HL-60/S4 (cell line): Measurements from ENCODE around the gene ALG5.

Experiments used
- in situ Hi-C: fragments of 300-500 bp; cut with MboI; formaldehyde crosslinking; loops from 2 replicates; pipeline ENCODE4 v1.14.3; 2022; ENCODE audit warnings: low sequenced_read_pairs

Gene ALG5

GRCh38 chr13:36918246-36919131, 80.7 kb downstream of the ALG5 start:
- in situ Hi-C loops = no loop called here

DNA sequence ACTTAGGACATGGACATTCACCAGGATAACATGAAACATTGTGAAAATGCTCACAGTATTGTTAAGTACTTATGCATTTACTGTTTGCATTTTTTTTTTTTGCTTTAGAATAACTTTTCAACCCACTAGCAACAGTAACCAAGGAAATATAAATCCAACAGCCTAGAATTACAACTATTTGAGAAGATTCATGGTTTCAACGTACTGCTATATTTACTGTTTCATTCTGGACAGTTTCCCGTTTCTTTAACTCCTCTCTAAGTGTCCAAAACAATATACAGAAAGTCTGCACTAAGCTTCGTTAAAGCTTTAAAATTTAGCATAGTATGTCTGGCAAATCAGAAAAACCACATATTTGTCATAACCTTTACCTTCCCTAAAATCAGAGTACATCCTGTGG, 81.8 kb downstream of the ALG5 start:
- in situ Hi-C loops = no loop called here

- in situ Hi-C loops = no loop called here
Observed at GRCh38 chr13:36915896-36916640, 83.1 kb downstream of the ALG5 start.

GRCh38 chr13:36915106-36915505, 84.0 kb downstream of the ALG5 start:
- in situ Hi-C loops = no loop called here

DNA sequence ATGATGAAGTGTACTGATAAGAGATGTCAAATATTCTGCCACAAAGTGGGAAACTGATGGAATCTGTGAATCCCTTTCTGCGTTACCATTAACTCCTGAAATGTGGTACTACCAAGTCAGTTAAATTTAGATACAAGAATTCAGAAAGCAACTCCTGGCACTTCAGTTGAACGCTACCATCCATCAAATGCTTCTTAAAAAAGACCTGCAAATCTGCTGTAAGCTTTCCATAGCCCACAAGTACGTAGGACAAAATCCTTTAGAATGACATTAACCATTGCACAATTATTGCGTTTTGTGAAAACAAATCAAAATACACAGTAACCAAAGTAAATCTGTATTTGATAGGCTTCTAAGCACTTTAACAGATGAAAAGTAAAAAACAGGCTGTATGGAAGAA, 84.5 kb downstream of the ALG5 start:
- in situ Hi-C loops = no loop called here

- in situ Hi-C loops = no loop called here
Observed at GRCh38 chr13:36913463-36913862, 85.7 kb downstream of the ALG5 start.

- in situ Hi-C loops = no loop called here
Observed at GRCh38 chr13:36912973-36913372, 86.2 kb downstream of the ALG5 start.

DNA sequence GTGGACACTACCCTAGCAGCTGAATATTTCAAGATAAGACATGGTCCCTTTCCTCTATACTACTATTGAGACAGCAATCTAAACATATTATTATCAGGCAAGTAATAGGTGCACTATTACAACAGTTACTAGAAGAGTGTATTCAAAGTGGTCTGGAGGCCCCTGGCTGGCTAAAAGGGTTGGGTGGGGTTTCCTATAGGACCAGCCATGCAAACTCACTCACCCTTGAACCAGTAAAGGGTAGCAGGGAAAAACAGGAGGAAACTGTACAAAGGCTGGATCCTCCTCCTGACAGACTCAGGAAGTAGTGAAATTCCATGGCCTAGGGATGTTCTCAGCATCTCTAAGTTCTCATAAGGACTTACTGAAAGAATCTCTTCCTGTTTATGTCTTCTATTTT, 86.8 kb downstream of the ALG5 start:
- in situ Hi-C loops = no loop called here

GRCh38 chr13:36910545-36910944, 88.6 kb downstream of the ALG5 start:
- in situ Hi-C loops = no loop called here

DNA sequence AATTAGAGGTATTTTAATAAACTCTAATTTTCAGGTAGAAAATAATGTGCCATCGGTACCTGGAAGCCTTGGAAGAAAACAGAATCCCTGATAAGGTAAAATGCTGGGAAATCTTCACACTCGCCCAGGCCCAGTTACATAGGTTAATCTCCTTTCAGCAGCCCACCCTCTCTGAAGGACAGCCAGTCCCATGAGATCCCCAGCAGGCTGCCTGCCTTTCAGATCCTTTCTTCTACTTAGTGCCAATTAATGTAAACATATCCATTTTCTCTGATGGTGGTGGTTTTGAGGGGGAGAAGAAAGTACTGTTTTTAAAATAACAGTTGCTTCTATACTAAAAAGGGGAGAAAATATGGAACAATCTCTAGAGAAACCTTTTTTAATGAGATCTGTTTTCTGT, 91.3 kb downstream of the ALG5 start:
- in situ Hi-C loops = no loop called here

GRCh38 chr13:36907266-36907665, 91.9 kb downstream of the ALG5 start:
- in situ Hi-C loops = no loop called here

GRCh38 chr13:36905944-36906343, 93.2 kb downstream of the ALG5 start:
- in situ Hi-C loops = no loop called here

DNA sequence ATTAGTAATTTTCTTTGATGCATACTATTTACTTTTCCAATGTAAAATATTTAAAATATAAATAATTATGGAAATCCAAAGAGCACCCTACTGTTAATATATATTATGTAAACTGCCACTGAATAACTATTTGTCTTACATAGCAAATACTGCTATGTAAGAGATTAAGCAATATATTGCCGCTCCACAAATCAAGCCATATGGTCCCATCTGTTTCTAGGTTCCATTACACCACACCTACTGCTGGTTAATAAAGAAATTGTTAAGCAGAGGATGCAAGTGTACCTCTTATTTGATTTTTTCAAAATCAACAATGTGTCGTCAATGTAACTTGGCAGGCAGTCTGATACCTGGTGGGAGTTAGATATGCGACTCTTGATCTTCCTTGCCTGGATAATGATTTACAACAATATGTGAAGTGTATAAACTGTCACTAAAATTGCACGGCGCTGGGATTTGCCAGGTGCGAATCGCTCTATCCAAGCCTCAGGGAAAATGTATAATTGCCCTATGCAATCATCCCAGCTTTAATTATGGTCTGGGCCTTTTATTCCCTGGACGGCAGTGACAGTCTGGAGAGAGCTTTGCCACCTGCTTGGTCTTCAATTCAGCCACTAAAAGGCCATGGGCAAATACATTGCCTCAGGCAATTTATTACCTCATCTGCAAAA, 95.1 kb downstream of the ALG5 start:
- in situ Hi-C loops = no loop called here
